HG02642 (cell line): ENCODE measurements around the gene ANO2.

Source experiments
- ATAC-seq: cut with Tn5 transposase; IDR thresholded peaks from one replicate; pipeline ENCODE4 v1.9.1; 2021; ENCODE audit warnings: mild to moderate bottlenecking; ENCODE audit not compliant: unreplicated experiment, poor library complexity

The ANO2 gene

DNA sequence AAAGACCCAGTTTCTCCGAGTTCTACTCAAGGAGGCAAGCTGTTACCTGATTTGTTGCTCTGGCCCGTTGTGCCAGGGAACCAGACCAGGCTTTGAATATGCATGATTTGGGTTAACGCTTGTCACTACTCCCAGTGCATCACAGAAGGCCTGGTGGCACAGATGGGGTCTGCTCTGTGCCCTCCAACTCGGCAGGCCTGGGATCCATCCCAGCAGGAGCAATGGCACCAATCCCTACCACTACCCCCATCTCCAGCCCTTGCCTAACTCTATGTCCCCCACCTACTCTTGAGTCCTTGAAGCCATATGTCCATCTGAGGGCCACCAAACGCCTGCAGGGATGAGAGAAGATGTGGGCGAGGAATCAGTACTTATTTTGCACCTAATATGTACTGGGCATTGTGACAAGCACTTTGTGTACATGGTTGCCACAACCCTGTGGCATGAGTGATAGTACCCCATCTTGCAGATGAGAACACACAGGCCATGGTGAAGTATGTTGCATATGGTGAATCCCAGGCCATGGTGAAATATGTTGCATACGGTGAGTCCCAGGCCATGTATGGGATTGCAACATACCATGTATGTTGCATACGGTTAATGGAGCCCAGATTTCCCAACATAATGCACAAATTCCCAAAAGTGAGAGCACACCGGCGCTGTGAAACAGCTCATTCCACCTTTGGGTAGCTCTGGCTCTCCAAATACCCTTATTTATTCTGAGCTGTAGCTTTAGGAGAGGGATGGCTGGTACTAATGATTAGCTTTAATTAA, 410.4 kb downstream of the ANO2 start:
- ATAC-seq: no peak

DNA sequence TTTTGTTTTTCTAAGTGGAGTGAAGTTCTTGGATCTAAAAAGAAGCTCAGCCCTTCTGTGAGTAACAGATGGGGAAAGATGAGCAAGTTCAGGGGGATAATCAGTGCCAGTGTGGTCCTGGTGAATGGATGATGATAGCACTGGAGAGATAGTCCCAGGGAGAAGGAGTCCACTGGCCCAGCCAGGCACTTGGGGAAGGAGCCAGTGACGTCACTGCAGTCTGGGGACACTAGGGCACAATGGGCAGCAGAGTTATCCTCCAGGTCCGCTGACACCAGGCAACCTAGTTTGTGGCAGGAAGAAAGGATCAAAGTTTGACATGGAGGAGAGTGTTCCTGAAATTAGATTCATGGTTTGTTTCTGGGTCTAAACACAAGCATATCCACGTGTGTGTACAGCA, 411.7 kb downstream of the ANO2 start:
- no peak for ATAC-seq

DNA sequence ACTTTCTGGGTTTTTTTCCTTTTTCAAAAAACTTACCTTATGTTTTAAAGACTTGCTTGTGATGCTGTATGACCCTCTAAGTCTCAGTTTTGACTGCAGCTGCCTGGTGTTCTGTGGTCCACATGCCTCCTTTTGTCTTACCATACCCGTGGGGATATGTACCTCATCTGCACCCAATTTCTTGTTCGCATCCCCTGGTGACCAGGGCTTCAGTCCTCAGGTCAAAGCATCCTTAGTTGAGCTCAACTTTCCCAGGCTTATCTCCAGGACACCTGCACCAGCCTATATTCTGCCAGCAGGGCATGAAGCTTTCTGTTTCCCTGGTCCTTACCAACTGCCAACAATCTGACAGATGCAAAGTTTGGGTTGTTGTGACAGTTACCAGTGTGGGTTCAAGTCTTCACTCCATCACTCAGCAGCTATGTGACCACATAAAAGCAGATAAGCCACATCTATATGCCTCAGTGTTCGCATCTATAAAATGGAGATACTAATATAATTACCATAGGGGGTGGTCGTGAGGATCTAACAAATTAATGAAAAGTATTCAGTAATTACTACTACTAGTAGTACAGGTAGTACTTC, 419.2 kb downstream of the ANO2 start:
- ATAC-seq: no peak

DNA sequence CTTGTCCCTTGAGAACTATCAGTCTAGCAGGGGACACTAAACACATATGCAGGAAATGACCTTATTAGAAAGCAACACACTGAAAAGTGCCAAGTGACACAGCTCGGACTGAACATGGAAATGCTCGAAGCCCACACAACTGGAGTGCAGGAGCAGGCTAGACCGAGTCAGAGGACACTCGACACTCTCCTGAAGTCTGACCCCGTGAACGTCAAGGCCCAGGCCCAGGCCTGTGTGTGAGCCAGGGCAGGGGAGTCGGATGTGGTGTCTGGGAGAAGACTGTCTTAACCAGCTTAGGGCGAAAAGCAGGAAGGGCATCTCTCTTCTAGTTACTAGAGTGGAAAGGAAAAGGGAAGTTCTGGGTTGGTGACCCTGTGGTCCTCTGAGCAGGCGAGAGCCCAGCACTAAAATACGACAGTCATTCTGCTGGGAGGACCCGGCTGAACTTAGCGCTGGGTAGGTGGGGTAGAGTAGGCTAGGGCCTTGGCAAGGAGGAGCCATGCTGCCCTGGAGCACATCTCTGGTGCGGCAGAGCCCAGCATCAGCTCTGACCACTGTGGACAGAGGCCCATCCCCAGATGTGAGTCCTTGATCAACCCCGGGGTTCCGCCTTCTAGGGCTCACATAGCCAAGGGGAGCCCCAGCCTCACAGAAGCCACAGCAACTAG, 420.2 kb downstream of the ANO2 start:
- no peak for ATAC-seq

DNA sequence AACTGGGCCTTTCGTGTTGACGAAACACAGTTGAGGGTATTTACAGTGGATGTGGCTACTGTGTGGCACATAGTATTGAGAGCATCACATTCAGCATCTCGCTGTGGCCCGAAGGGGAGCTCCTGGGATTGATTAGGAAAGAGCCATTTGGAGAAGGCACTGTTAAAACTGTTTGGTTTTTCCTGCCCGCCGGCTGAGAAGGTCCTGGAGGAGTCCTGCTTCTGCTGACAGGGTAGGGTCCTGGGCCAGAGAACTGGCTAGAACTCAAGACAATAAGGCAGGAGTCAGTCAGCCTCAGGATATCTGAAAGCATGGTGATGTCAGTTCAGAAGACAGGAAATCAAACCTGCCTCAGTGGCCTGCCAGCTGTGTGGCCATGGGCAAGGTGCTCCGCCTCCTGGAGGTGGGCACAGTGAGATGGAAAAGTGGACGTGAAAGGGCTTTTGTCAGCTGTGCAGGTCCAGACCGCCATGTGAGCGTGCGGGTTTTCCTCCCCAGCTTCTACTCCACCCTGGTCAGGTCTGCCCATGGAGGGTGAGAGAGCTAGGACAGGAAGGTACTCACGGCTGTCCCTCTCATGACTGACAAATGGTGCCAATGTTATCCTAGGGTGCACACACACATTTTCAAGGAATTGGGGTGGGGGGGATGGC, 420.8 kb downstream of the ANO2 start:
- ATAC-seq: no peak

DNA sequence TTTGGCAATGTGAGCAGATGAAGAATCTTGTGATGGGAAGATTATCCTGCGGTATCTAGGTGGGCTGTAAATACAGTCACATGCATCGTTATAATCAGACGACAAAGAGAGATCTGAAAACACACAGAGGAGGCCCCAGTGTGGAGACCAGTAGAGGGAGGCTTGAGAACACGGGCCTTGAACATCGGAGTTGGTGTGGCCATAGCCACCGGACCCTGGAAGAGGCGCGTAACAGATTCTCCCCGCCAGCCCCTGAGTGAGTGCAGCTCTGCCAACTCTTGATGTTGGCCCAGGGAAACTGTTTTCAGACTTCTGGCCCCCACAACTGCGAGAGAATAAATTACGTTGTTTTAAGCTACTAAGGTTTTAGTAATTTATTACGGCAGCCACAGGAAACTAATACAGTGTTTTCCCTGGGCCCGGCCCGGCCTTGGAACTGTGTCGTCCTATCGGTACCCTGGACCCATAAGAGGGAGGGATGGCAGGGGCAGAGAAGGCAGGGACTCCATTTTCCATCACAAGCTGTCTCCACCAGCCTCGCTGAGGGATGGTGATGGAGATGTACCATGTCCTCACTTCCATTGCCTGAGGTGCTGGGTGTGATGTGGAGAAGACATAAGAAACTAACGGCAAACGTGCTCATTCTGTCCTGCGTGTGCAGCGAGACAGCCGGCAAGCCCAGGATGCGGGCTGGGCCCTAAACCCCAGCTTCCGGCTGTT, 421.5 kb downstream of the ANO2 start:
- ATAC-seq: no peak

DNA sequence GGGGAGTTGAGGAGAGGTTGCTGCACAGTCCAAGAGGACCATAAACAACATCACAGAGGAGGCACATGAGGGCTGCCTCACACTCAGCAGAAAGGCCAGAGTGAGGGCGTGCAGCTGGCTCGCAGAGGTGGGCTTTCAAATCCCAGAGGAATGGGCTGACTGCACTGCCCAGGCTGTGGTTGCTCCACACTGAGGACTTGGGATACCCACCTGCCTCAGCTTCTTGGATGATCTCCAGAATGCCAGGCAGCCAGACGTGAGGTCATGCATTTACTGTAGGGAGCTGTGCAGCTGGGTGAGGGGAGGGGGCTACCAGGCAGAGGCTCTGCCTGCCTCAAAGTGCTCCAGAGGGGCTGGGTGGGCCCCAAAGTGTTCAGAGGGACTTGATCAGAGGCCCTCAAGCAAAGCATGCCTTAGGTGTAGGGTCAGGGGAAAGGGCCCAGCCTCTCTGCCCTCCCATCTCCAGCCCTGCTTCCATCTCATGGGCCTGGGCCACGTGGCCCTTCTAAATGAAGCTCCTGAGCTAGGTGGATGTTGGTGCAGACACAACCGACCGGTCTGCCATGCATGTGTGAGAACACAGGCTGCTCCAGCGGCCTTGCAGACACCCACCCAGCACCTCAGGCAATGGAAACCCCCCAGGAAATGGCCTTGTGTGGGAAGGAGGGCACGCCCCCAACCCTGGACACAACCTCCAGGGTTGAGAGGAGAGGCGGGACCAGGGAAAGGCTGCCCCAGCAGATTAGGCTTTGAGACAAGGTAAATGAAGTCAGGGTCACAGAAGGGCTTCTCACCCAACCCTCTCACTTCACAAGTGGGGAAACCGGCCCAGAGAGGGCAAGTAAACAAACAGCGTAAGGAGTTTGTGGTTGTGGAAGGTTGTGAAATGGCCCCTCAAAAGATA, 422.4 kb downstream of the ANO2 start:
- ATAC-seq: no peak

DNA sequence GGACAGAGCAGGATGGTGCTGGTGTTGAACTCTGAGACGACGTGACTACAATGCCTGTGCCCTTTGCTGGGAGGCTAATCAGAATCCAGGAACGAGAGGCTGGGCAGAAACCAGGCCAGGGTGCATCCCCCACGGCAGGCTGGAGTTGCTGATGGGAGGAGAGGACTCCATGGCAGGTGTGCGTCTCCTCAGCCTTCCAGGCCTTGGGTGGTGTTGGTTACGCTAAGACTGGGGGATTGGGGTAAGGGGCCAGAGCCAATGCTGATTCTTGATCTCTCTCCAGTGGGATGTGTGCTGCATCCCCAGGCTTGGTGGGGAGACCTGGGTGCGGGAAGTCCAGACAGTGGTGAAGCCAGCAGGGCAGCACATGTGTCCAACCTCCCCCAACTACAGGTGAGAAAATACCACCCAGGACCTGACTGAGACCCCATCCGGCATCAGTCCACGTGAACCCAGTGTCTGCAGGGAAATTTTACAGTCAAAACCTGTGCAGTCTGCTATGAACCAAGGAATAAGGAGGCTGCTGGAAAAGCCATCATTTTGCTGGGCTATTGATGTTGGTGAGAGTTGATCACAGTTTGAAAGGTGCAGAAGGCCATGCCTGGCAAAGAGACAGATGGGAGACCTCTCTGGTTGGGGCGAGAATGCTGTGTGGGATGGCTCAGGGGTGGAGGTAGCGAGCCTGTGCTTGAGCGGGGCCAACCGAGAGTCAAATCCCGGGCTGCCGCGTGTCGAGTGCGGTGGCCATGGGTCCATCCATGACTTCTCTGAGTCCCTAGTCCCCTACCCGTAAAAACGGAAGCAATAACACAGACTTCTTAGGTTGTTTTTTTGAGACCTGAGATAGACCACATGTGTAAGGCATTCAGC, 423.4 kb downstream of the ANO2 start:
- no peak for ATAC-seq

DNA sequence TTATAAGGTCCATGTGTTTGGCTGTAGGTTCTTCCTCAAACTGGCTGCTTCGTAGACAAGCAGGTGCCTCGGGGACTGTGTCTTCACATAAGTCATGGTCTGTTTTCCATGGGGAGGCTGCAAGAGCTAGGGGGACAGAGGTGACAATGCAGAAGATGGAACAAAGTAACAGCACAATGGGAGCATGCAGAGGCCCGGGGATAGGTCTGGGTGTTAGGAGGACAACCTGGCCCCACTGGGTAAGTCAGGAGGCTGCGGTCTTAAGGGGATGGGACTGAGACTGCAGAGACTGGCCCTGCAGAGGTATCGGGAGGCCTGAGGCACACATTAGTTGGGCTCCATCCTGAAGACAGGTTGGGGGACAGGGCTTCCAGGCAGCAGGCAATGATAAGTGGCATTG, 424.2 kb downstream of the ANO2 start:
- ATAC-seq: no peak

DNA sequence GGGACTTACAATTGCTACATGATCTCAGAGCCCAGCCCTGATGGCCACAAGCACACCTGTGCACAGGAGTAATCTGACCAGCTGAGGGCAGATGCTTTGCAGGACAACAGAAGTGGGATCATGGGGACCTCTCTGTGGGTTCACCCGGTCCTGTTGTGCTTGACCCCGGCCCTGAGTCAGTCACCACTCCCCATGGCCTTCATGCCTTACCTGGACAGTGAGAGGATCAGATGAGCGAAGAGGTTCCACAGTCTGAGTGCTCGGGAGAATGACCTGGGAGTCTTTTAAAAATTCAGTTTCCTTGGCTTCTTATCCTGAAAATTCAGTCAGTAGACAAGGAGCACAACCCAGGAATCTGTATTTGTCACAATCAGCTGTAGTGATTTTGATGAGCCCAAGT, 425.0 kb downstream of the ANO2 start:
- no peak for ATAC-seq

DNA sequence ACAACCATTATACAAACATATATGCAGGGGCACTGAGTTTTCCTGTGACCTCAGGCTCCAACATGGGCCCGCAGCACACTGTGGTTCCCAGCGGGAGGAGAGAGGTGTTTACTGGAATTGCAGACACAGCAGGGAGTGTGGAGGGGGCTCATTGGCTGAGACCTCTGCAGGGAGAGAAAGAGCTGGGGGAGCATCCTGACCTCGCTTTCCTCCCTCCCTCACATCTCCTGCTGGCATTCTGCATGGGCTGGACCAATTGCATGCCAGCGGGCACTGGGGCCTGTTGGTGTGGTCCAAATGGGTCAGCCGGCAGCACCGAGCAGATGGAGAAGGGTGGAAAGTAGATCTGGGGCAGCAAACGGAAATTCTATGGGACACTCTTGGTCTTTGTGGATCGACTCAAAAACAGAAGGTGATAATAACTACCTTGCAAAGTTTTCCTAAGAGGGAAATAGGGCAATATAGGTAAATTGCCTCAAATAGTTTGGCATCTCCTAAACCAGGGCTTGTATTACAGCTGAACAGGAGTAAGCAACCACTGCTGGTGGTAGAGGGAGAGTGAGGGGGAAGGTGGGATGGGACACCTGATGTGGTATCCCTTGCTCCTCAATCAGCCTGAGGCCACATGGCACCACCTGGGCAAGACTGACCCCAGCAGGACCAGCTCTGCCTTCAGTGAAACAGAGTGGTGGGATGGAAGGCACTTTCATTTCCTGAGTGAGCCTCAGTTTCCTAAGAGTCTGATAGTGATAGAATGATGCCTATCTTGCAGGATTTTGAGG, 426.3 kb downstream of the ANO2 start:
- no peak for ATAC-seq

DNA sequence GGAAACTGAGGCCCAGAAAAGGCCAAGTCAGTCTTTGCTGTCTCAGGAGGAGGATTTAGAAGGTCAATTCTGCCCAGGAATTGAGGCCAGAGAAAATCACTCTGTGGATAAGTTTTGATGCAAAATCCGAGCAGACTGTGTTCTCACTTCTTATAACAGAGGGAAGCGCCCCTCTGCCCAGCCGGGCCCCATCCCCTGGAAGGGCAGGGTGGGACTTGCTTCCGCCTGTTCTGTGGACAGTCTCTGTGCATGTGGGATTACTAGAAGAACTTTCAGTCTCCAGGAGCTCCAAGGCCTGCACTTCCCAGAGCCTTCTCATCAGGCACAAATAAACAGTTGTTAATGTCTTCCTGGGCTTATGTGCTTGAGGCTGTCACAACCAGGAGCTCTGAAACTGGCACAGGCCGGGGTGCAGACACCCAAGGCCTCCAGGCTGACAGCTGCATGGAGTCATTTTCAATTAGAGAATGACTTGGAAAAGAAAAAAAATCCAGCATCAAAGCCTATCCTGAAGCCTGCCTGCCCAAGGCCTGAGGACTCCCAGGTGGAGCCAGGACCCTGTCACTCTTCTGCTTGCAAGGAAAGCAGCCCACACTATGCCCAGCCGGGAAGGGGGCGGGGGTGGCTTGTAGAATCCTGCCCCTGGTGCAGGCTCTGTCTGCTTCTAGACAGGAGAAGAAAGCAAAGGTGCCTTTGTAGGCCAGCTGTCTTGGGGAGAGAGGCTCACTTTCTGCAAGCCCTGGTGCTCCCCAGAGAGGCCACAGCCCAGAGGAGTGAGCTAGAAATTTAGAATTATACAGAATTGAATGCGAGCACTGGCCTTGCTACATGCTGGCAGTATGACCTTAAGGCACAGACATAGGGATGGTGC, 428.5 kb downstream of the ANO2 start:
- ATAC-seq: no peak

DNA sequence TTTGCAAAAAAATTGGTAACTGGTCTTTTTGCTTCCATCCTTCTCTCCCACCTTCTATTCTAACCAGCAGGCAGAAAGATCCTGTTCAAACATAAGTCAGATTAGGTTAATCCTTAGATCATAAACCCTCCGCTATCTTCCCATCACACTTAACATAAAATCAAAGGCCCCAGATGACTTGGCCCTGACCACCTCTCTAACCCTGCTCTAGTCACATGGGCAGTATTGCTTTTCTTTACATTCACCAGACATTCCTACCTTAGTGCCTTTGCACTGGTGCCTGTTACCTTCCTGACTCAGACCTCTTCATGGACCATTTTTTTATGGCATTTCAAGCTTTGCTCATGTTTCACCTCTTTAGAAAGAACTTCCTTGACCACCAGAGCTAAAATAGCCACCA, 429.6 kb downstream of the ANO2 start:
- ATAC-seq: no peak

DNA sequence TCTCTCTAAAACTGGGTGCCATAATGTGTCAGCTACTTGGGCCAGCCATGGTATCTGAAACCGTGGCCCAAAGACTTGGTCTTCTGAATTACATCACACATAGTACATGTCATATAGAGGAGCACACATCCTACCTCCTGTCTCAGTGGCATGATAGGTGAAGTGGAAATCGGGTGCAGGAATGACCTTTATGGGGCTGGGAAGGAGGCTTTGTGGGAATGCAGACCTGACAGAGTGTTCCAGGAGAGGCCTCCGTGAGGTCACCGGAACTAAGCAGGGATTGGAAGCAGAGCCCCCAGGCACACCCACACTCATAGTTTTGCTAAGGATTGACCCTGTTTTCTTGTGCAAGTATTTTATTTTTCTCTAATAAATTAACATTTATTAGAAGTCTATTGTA, 430.5 kb downstream of the ANO2 start:
- no peak for ATAC-seq

DNA sequence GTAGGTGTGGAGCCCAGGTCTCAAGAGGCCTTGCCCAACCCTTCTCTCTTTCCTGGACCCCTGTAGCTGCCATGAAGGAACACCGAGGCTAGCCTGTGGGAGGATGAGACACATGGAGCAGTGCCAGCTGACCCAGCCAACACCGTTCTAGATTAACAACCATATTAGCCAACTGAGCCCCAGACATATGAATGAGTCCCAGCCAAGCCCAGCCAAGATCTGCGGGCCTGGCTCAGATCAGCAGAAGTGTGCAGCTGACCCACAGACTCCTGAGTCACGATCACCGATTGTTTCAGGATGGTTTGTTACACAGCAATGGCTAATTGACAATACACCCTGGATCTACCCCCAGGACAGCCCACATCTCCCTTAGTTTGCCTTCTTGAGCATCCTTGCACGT, 431.0 kb downstream of the ANO2 start:
- no peak for ATAC-seq

DNA sequence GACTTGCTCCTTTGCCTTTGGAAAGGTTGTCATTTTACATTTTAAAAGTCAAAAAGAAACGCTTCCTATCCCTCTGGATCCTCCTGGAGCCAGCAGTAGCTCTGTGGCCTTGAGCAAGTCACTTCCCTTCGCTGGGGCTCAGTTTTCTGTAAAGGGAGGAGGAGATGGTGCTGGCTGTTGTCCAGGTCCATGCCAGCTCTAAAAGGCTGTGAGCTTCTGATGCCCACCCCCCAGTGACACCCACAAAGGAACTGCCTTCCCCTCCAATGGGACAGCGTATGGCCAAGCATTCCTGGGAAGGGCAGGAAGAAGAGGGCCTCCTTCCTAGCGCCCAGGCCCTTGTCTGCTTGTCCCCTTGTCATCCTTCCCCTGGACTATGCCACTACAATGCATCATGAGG, 431.7 kb downstream of the ANO2 start:
- no peak for ATAC-seq
